ENCODE results near the gene DLG2.

DLG2 gene

GRCh38 chr11:85603220-85603619, 23.9 kb downstream of the DLG2 start:
- H3K4me1 ChIP-seq (ENCODE audit: control insufficient read depth, insufficient read depth, low read length): no peaks in the 10 kb centered on the region
- no peaks in the 10 kb centered on the region for H3K27me3 ChIP-seq (ENCODE audit: control insufficient read depth, insufficient read depth, low read length, poor library complexity, severe bottlenecking)
- no peaks in the 10 kb centered on the region for H3K36me3 ChIP-seq (ENCODE audit: control insufficient read depth, insufficient read depth, low read length)
- 95 to 96% methylated on average over 4 of the region's 4 CpGs for WGBS, 2 experiments
- H3K27ac ChIP-seq (ENCODE audit: insufficient read depth, low read depth, low read length, poor library complexity, severe bottlenecking): no peak overlapping the region
- no peaks in the 10 kb centered on the region for H3K9me3 ChIP-seq (ENCODE audit: control insufficient read depth, low read length)
- H3K4me3 ChIP-seq (ENCODE audit: insufficient read depth, low read depth, low read length): no peak overlapping the region

- Histone ChIP-seq H3K9me3 (ENCODE audit: control insufficient read depth, low read length) (no peaks in the 10 kb centered on the region), H3K36me3 (ENCODE audit: control insufficient read depth, insufficient read depth, low read length) (no peaks in the 10 kb centered on the region), H3K27me3 (ENCODE audit: control insufficient read depth, insufficient read depth, low read length, poor library complexity, severe bottlenecking) (no peaks in the 10 kb centered on the region), H3K27ac (ENCODE audit: insufficient read depth, low read depth, low read length, poor library complexity, severe bottlenecking) (no peak overlapping the region), H3K4me1 (ENCODE audit: control insufficient read depth, insufficient read depth, low read length) (no peaks in the 10 kb centered on the region), H3K4me3 (ENCODE audit: insufficient read depth, low read depth, low read length) (no peak overlapping the region)
- 92 to 100% methylated on average over 1 of the region's 2 CpGs for WGBS, 2 experiments
Observed at GRCh38 chr11:85602526-85603213, 24.5 kb downstream of the DLG2 start.

GRCh38 chr11:85599083-85599482, 28.1 kb downstream of the DLG2 start:
- H3K4me3 ChIP-seq (ENCODE audit: insufficient read depth, low read depth, low read length): no peak overlapping the region
- no peaks in the 10 kb centered on the region for H3K36me3 ChIP-seq (ENCODE audit: control insufficient read depth, insufficient read depth, low read length)
- WGBS, 2 experiments: 73 to 75% methylated on average over 5 of the region's 5 CpGs
- no peak overlapping the region for H3K27ac ChIP-seq (ENCODE audit: insufficient read depth, low read depth, low read length, poor library complexity, severe bottlenecking)
- H3K27me3 ChIP-seq (ENCODE audit: control insufficient read depth, insufficient read depth, low read length, poor library complexity, severe bottlenecking): no peaks in the 10 kb centered on the region
- H3K4me1 ChIP-seq (ENCODE audit: control insufficient read depth, insufficient read depth, low read length): no peaks in the 10 kb centered on the region
- H3K9me3 ChIP-seq (ENCODE audit: control insufficient read depth, low read length): no peaks in the 10 kb centered on the region

DNA sequence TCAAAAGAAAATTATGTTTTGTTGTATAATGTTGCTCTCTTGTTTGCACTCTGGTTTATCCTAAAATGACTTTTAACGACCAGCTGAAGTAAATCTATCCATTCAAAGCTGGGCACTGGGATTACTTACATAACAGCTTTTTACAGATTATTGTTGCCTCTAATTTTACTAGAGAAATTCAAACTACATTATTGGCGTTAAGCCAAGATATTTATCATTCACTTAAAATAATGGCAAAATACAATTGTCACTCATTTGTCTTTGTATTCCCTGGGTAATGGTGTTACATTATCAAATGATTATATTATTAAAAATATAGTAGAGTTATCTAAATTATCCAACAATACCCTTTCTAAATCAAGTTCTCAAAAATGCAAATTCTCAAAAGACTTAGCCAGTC, 30.3 kb downstream of the DLG2 start:
- WGBS, 2 experiments: 79 to 86% methylated on average over 1 to 2 of the region's 2 CpGs
- Histone ChIP-seq H3K27ac (ENCODE audit: insufficient read depth, low read depth, low read length, poor library complexity, severe bottlenecking) (no peak overlapping the region), H3K9me3 (ENCODE audit: control insufficient read depth, low read length) (no peaks in the 10 kb centered on the region), H3K27me3 (ENCODE audit: control insufficient read depth, insufficient read depth, low read length, poor library complexity, severe bottlenecking) (no peaks in the 10 kb centered on the region), H3K4me3 (ENCODE audit: insufficient read depth, low read depth, low read length) (no peak overlapping the region), H3K4me1 (ENCODE audit: control insufficient read depth, insufficient read depth, low read length) (no peaks in the 10 kb centered on the region), H3K36me3 (ENCODE audit: control insufficient read depth, insufficient read depth, low read length) (no peaks in the 10 kb centered on the region)

DNA sequence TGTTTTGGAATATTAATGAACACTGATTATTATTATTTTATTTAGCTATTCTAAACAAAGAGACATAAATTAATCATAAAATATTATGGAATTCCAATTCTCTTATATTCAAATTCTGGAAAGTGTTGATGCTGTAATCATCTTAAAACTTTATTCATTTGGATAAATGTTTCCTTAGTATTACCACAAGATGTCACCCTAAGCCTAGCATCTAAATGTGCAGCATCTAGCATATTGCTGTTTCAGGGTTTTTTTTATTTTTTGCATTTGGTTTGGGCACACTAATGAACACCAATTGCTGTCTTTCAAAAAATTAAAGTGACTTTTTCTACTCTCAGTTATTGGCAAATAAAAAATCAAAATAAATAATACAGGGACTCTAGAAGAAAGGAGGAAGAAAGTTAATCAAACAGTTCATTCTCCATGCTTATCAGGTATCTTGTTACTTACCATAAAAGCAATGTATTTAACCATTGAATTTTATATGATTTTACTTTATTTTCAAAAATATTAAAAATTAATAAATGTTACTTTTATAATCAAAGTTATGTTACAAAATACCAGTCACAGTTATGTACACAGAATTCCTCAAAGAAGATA, 31.8 kb downstream of the DLG2 start:
- Histone ChIP-seq H3K9me3 (ENCODE audit: control insufficient read depth, low read length) (no peaks in the 10 kb centered on the region), H3K4me3 (ENCODE audit: insufficient read depth, low read depth, low read length) (no peak overlapping the region), H3K27ac (ENCODE audit: insufficient read depth, low read depth, low read length, poor library complexity, severe bottlenecking) (no peak overlapping the region), H3K27me3 (ENCODE audit: control insufficient read depth, insufficient read depth, low read length, poor library complexity, severe bottlenecking) (no peaks in the 10 kb centered on the region), H3K36me3 (ENCODE audit: control insufficient read depth, insufficient read depth, low read length) (no peaks in the 10 kb centered on the region), H3K4me1 (ENCODE audit: control insufficient read depth, insufficient read depth, low read length) (no peaks in the 10 kb centered on the region)

DNA sequence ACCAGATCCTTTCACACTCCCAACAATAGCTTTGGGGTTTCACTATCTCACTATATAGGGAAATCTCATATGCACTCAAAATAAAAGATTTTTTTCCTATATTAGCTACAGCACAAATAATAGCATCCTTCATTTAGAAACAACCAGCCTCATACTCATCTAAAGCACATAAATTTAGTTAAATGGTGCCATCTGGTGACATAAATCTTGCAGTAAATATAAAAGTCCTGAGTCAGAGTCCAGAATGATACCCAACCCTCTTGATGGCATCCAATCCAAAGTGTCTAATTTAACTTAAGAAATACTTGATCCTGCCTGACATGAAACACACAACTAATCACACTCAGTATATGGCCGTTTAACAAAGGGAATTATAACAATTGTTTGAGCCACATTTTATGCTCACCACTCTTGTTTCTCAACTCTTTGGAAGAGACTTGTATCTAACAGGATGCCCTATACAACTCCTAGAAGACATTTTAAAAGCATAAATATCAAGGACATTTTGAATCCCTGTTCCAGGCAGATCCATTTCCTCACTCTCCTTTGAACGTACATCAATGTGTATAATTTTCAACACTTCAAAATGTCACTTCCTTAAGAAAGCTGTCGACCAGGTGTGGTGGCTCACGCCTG, 36.2 kb downstream of the DLG2 start:
- H3K4me3 ChIP-seq (ENCODE audit: insufficient read depth, low read depth, low read length): no peak overlapping the region
- H3K27me3 ChIP-seq (ENCODE audit: control insufficient read depth, insufficient read depth, low read length, poor library complexity, severe bottlenecking): no peaks in the 10 kb centered on the region
- no peaks in the 10 kb centered on the region for H3K9me3 ChIP-seq (ENCODE audit: control insufficient read depth, low read length)
- H3K27ac ChIP-seq (ENCODE audit: insufficient read depth, low read depth, low read length, poor library complexity, severe bottlenecking): no peak overlapping the region
- H3K36me3 ChIP-seq (ENCODE audit: control insufficient read depth, insufficient read depth, low read length): no peaks in the 10 kb centered on the region
- H3K4me1 ChIP-seq (ENCODE audit: control insufficient read depth, insufficient read depth, low read length): no peaks in the 10 kb centered on the region
- WGBS, 2 experiments: 86 to 89% methylated on average over 4 of the region's 4 CpGs

GRCh38 chr11:85589373-85589772, 37.8 kb downstream of the DLG2 start:
- Histone ChIP-seq H3K9me3 (ENCODE audit: control insufficient read depth, low read length) (no peaks in the 10 kb centered on the region), H3K4me1 (ENCODE audit: control insufficient read depth, insufficient read depth, low read length) (no peaks in the 10 kb centered on the region), H3K36me3 (ENCODE audit: control insufficient read depth, insufficient read depth, low read length) (no peaks in the 10 kb centered on the region), H3K4me3 (ENCODE audit: insufficient read depth, low read depth, low read length) (no peak overlapping the region), H3K27me3 (ENCODE audit: control insufficient read depth, insufficient read depth, low read length, poor library complexity, severe bottlenecking) (no peaks in the 10 kb centered on the region), H3K27ac (ENCODE audit: insufficient read depth, low read depth, low read length, poor library complexity, severe bottlenecking) (no peak overlapping the region)
- 57 to 64% methylated on average over 3 of the region's 3 CpGs for WGBS, 2 experiments

DNA sequence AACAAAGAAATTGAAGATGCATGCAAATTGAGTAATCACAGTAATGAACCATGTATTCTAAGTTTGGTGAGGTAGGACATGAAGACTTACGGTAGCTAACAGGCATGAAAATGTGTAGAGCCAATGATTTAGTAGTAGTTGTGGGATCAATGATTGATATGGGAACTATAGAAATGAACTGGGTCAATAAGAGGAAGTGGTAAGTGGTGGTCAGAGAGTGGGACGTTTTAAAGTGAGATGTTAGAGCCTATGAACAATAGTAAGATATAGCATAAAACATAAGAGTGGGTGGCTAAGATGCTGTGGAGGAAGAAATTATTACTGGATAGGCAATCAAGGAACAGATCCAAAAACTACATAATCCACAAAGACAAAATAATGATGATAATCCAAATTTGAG, 45.0 kb downstream of the DLG2 start:
- WGBS, 2 experiments: 94 to 97% methylated on average over 2 of the region's 2 CpGs
- Histone ChIP-seq H3K27me3 (ENCODE audit: control insufficient read depth, insufficient read depth, low read length, poor library complexity, severe bottlenecking) (no peaks in the 10 kb centered on the region), H3K9me3 (ENCODE audit: control insufficient read depth, low read length) (no peaks in the 10 kb centered on the region), H3K36me3 (ENCODE audit: control insufficient read depth, insufficient read depth, low read length) (no peaks in the 10 kb centered on the region), H3K4me1 (ENCODE audit: control insufficient read depth, insufficient read depth, low read length) (no peaks in the 10 kb centered on the region), H3K4me3 (ENCODE audit: insufficient read depth, low read depth, low read length) (no peak overlapping the region), H3K27ac (ENCODE audit: insufficient read depth, low read depth, low read length, poor library complexity, severe bottlenecking) (no peak overlapping the region)

DNA sequence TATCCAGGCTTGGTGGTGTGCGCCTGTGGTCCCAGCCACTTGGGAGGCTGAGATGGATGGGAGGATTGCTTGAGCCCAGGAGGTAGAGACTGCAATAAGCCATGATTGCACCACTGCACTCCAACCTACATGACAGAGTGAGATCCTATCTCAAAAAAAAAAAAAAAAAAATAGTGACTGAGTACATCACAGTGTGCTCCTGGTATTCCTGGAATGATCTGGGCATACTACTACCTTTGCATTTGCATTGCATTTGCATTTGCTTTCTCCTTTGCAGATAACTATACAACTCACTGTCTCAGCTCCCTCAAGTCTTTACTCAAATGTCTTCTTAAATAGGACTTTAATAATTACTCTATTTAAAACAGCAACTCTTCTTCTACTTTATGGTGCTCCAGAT, 51.8 kb downstream of the DLG2 start:
- H3K4me3 ChIP-seq (ENCODE audit: insufficient read depth, low read depth, low read length): no peak overlapping the region
- WGBS, 2 experiments: 88 to 93% methylated on average over 1 of the region's 1 CpG
- H3K9me3 ChIP-seq (ENCODE audit: control insufficient read depth, low read length): no peaks in the 10 kb centered on the region
- H3K27ac ChIP-seq (ENCODE audit: insufficient read depth, low read depth, low read length, poor library complexity, severe bottlenecking): no peak overlapping the region
- no peaks in the 10 kb centered on the region for H3K36me3 ChIP-seq (ENCODE audit: control insufficient read depth, insufficient read depth, low read length)
- H3K27me3 ChIP-seq (ENCODE audit: control insufficient read depth, insufficient read depth, low read length, poor library complexity, severe bottlenecking): no peaks in the 10 kb centered on the region
- no peaks in the 10 kb centered on the region for H3K4me1 ChIP-seq (ENCODE audit: control insufficient read depth, insufficient read depth, low read length)

DNA sequence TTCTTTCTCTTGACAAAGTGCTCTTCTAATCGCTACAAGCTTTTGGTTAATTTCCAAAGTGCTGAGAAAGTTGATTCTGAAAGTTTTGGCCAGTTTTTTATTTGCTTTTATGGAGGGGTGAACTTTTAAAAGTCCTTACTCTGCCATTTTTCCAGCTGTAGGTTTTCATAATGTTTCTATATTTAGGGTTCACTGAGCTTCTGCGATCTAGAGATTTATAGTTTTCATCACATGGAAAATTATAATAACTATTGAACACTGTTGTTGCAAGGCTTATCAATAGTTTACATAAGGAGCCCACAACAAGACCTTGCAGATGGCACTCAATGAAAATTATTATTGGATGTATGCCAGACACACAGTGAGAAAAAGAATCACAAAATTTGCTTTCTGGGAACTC, 55.1 kb downstream of the DLG2 start:
- Histone ChIP-seq H3K36me3 (ENCODE audit: control insufficient read depth, insufficient read depth, low read length) (no peaks in the 10 kb centered on the region), H3K4me1 (ENCODE audit: control insufficient read depth, insufficient read depth, low read length) (no peaks in the 10 kb centered on the region), H3K4me3 (ENCODE audit: insufficient read depth, low read depth, low read length) (no peak overlapping the region), H3K27me3 (ENCODE audit: control insufficient read depth, insufficient read depth, low read length, poor library complexity, severe bottlenecking) (no peaks in the 10 kb centered on the region), H3K9me3 (ENCODE audit: control insufficient read depth, low read length) (no peaks in the 10 kb centered on the region), H3K27ac (ENCODE audit: insufficient read depth, low read depth, low read length, poor library complexity, severe bottlenecking) (no peak overlapping the region)
- 88 to 100% methylated on average over 1 of the region's 2 CpGs for WGBS, 2 experiments
